Measurements from ENCODE around the gene TNS1. TPM values are rescaled to one million over a fixed set of nuclear protein-coding genes. Genes with fewer than 3 reads are reported as not detected.

The TNS1 gene
- total RNA-seq, 1 donor from 2014 or later: 1,334 TPM

DNA sequence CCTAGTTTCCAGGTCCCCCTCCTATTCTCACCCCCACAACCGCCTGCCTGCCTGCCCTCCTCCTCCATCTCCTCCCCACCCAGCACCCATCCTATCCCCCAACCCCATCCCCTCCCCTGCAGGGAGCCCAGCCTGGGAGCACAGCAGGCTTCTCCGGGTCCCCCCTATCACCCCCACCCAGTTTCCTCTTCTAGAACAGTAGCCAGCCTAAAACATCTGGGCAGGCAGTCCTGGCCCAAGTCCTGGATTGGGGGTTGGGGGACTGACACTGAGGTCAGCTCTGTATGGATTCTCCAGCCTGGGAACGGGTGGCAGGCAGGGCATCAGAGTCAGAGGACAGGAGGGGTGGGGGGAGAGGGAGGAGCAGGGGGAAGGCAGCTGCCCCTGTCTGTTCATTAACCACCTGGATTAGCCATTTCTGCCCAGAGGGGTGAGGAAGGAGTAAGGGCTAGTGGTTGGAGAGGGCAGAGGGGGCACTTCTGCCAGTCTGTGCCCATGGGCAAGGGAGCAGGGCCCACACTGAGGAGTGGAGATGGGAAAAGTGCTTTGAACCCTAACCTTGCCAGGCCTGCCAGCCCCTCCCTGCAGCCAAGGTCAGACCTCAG, 60.0 kb downstream of the TNS1 start:
- Histone ChIP-seq H3K27ac (peak overlapping the region; percentile 98 to 100), H3K27me3 (no peaks in the 10 kb centered on the region), H3K4me1 (peaks cover 12 to 39% of the 10 kb centered on the region in 2 donors), H3K4me3 (peak overlapping the region; percentile 64 to 81), H3K36me3 (peaks cover 8 to 35% of the 10 kb centered on the region in 2 donors), H3K9me3 (no peaks in the 10 kb centered on the region)
- intact Hi-C loops (cut with DNase I): loop anchor here (5.0 kb wide), 1 partner anchor 156 kb away; no protein-coding TSS in a partner anchor
- no peak for DNase-seq (ENCODE audit: low spot score in 2 of 2)
- TF ChIP-seq, protein P1, sequence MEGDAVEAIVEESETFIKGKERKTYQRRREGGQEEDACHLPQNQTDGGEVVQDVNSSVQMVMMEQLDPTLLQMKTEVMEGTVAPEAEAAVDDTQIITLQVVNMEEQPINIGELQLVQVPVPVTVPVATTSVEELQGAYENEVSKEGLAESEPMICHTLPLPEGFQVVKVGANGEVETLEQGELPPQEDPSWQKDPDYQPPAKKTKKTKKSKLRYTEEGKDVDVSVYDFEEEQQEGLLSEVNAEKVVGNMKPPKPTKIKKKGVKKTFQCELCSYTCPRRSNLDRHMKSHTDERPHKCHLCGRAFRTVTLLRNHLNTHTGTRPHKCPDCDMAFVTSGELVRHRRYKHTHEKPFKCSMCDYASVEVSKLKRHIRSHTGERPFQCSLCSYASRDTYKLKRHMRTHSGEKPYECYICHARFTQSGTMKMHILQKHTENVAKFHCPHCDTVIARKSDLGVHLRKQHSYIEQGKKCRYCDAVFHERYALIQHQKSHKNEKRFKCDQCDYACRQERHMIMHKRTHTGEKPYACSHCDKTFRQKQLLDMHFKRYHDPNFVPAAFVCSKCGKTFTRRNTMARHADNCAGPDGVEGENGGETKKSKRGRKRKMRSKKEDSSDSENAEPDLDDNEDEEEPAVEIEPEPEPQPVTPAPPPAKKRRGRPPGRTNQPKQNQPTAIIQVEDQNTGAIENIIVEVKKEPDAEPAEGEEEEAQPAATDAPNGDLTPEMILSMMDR (IDR thresholded peaks at IDR 0.05): no peak

DNA sequence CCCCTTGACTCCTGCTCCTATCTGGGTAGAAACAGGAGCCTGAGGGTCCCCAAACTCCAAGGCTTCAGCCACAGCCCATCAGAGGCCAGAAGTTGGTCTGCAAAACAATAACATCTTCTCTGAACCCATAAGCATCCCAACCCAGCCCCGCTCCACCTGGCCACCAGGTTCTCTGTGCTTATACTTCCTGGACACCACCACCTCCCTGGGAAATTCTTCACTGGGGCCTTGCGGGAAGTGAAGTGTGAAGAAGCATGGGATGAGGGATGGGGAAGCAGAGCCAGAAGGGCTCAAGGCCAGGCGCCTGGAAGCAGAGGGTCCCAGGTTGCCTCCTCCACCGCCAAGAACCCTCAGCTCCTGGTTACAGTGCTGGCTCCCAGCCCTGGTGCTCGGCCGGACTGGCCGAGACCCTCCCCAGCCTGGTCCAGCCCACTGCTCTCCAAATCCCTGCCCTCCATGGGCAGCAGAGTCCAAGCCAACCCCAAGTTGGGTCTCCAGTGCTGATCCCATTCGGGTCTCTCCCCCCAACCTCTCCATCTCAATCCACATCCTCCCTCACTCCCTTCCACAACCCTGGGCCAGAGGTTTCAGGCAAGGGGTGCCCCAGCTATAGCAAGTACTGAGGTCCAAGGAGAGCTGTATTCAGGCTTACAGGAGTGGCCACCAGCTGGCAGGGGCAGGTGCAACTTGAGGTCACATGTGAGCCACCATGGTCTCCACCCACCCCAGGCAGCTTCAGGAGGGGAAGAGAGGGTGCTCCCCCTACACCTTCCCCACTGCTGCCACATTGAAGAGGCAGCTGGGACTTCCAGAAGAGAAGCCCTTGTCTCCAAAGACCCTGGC, 60.7 kb downstream of the TNS1 start:
- peaks cover 9 to 35% of the 10 kb centered on the region in 2 donors for H3K36me3 ChIP-seq
- peaks cover 17 to 39% of the 10 kb centered on the region in 2 donors for H3K4me1 ChIP-seq
- TF ChIP-seq, protein P1 (IDR thresholded peaks at IDR 0.05): no peak
- intact Hi-C loops (cut with DNase I): loop anchor here (5.0 kb wide), 1 partner anchor 155 kb away; no protein-coding TSS in a partner anchor
- H3K9me3 ChIP-seq: no peaks in the 10 kb centered on the region
- no peaks in the 10 kb centered on the region for H3K27me3 ChIP-seq
- no peak for DNase-seq (ENCODE audit: low spot score in 2 of 2)
- peak overlapping the region; percentile 64 to 81 for H3K4me3 ChIP-seq
- H3K27ac ChIP-seq: peak overlapping the region; percentile 98 to 100

DNA sequence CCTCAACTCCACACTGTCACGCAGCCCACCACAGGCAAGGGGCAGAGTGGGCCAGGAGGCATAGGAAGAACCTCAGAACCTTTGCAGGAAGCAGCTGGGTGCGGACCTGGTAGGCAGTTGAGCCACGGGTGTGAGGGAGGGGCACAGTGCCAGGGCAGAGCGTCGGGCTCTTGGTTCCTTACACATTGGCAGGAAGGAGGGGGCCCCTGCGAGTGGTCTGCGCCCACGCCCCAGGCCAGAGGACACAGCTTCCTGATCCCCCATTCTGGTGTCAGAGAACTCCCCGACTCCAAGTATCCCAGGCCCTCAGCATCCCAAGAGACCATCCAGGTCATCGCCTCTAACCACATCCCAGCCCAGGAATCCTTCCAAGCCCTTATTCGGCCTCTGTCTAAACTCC, 61.5 kb downstream of the TNS1 start:
- Histone ChIP-seq H3K27ac (peak overlapping the region; percentile 98 to 100), H3K9me3 (no peaks in the 10 kb centered on the region), H3K36me3 (peaks cover 17 to 35% of the 10 kb centered on the region in 2 donors), H3K4me3 (peak overlapping the region; percentile 64 to 81), H3K4me1 (peaks cover 23 to 43% of the 10 kb centered on the region in 2 donors), H3K27me3 (no peaks in the 10 kb centered on the region)
- intact Hi-C loops (cut with DNase I): loop anchor here (5.0 kb wide), 1 partner anchor 154 kb away; no protein-coding TSS in a partner anchor
- TF ChIP-seq, protein P1 (IDR thresholded peaks at IDR 0.05): no peak
- DNase-seq (ENCODE audit: low spot score in 2 of 2): no peak

DNA sequence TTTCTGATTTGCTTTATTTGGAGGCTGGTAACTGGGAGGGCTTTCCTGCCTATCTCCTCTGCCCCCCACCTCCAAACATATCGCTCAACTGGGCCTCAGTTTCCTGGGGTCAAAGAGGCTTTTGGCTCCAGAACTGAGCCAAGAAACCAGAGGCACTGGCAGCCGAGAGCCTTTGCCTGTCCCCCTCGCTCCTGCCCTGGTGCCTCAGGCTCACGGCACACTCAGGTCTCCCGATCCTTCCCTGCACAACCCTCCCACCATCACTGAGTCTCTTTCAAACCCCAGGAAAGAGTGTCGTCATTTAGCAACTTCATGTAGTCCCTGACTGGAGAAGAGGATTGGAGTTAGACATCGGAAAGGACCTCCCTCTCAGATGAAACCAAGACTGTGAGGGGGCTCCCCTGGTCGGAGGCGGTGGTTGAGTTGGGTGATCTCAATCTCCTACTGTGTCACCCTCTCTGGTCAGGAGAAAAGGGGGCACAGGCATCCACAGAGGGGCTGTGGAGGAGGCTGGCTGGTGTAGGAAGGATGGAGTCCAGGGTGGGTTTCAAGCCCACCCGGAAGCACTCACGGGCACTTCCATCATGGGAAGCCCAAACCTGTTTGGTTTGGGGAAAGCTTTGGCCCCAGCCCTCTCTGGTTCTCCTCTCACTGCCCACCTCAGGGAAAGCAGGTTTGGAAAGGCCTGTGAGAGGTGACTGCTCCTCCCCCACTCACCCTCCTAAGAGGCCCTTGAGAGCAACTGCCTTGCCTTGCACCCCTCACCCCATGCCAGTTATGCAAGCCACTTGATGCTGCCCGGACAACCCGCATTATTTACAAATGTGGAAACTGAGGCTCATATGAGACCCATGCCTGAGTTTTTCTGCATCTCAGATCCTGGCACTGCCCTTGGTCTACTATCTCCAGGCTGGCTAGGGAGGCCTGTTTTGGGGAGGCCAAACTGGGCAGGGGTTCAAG, 62.3 kb downstream of the TNS1 start:
- intact Hi-C loops (cut with DNase I): loop anchor here (5.0 kb wide), 1 partner anchor 153 kb away; no protein-coding TSS in a partner anchor
- no peaks in the 10 kb centered on the region for H3K9me3 ChIP-seq
- H3K4me3 ChIP-seq: peak overlapping the region; percentile 64 to 81
- no peaks in the 10 kb centered on the region for H3K27me3 ChIP-seq
- peak overlapping the region; percentile 98 to 100 for H3K27ac ChIP-seq
- no peak for DNase-seq (ENCODE audit: low spot score in 2 of 2)
- peaks cover 21 to 42% of the 10 kb centered on the region in 2 donors for H3K36me3 ChIP-seq
- peaks cover 29 to 45% of the 10 kb centered on the region in 2 donors for H3K4me1 ChIP-seq
- TF ChIP-seq, protein P1 (IDR thresholded peaks at IDR 0.05): no peak

Measured in ascending aorta (tissue), 2 donors.